Left ventricle myocardium inferior (tissue), 1 donor: ENCODE data around the gene HDAC7. TPM values are rescaled to one million over a fixed set of nuclear protein-coding genes. Genes with fewer than 3 reads are reported as not detected.
A peak's percentile ranks its signal among the peaks of the same experiment; 100 is the strongest.

Source experiments
- DNase-seq: peaks from one replicate; pipeline ENCODE4 v3.0.0-alpha.2; 2020
- H3K27ac ChIP-seq: fragments of 200-600 bp; replicated peaks from 2 replicates; pipeline ENCODE4 v1.8.0; 2021
- H3K27me3 ChIP-seq: fragments of 200-600 bp; 2 replicates; pipeline ENCODE4 v1.8.0; 2021; ENCODE audit warnings: low read depth
- H3K36me3 ChIP-seq: fragments of 200-600 bp; 2 replicates; pipeline ENCODE4 v1.8.0; 2021
- H3K4me1 ChIP-seq: fragments of 200-600 bp; 2 replicates; pipeline ENCODE4 v1.8.0; 2021
- H3K4me3 ChIP-seq: fragments of 200-600 bp; 2 replicates; pipeline ENCODE4 v1.8.0; 2021; ENCODE audit warnings: mild to moderate bottlenecking, moderate library complexity
- H3K9me3 ChIP-seq: fragments of 200-600 bp; replicated peaks from 2 replicates; pipeline ENCODE4 v1.8.0; 2021
- CTCF ChIP-seq: fragments of 200-600 bp; IDR thresholded peaks from 2 replicates; pipeline ENCODE4 v1.8.0; 2021; ENCODE audit warnings: antibody characterized with exemption, mild to moderate bottlenecking, borderline replicate concordance
- intact Hi-C: fragments of 100-400 bp; cut with micrococcal nuclease; formaldehyde crosslinking; loops from one replicate; pipeline ENCODE4 v1.11.0; 2022
- total RNA-seq: library from RNA; stranded (reverse); fragmentation: NEBNext Ultra II Directional; extraction: Animal tissue kit (Norgen Biotek cat#: 25700); gene quantifications from one replicate; pipeline ENCODE4 v1.2.1, GENCODE V29; 2021
- donor health status: DM: no; HTN: yes; CAD: no; lungs with severe emphysema.

Gene HDAC7
- total RNA-seq, 1 donor from 2014 or later, result 47.1 TPM

- no peaks in the 10 kb centered on the region for H3K27me3 ChIP-seq
- no peaks in the 10 kb centered on the region for H3K9me3 ChIP-seq
- H3K27ac ChIP-seq, result peak overlapping the region; percentile 99
- intact Hi-C loops, result no loop called here
- TF ChIP-seq CTCF, result no peak
- peak overlapping the region; percentile 45 for H3K4me3 ChIP-seq
- peaks cover 99% of the 10 kb centered on the region for H3K4me1 ChIP-seq
- no peaks in the 10 kb centered on the region for H3K36me3 ChIP-seq
- peak; percentile 50 for DNase-seq
These were observed 11.7 kb downstream of the HDAC7 start for GRCh38 chr12:47808050-47808449.

- no peak for TF ChIP-seq CTCF
- H3K27me3 ChIP-seq, result no peaks in the 10 kb centered on the region
- no peaks in the 10 kb centered on the region for H3K9me3 ChIP-seq
- no peaks in the 10 kb centered on the region for H3K36me3 ChIP-seq
- peaks cover 100% of the 10 kb centered on the region for H3K4me1 ChIP-seq
- H3K4me3 ChIP-seq, result peak overlapping the region; percentile 45
- peak; percentile 64 for DNase-seq
- peak overlapping the region; percentile 99 for H3K27ac ChIP-seq
- intact Hi-C loops, result no loop called here
These were observed 12.4 kb downstream of the HDAC7 start for GRCh38 chr12:47807338-47807737.

- intact Hi-C loops, result no loop called here
- DNase-seq, result no peak
- Histone ChIP-seq H3K9me3 (no peaks in the 10 kb centered on the region), H3K4me3 (peak overlapping the region; percentile 7), H3K27me3 (no peaks in the 10 kb centered on the region), H3K4me1 (peaks cover 100% of the 10 kb centered on the region), H3K27ac (peak overlapping the region; percentile 99), H3K36me3 (no peaks in the 10 kb centered on the region)
- no peak for TF ChIP-seq CTCF
These were observed 14.3 kb downstream of the HDAC7 start for GRCh38 chr12:47805417-47805816.

GRCh38 chr12:47804171-47804570 lies 15.5 kb downstream of the HDAC7 start:
- H3K27me3 ChIP-seq, result no peaks in the 10 kb centered on the region
- intact Hi-C loops, result loop anchor here (5.0 kb wide), 1 partner anchor 33 kb away; no protein-coding TSS in a partner anchor
- H3K4me1 ChIP-seq, result peaks cover 100% of the 10 kb centered on the region
- peak overlapping the region; percentile 5 for H3K4me3 ChIP-seq
- H3K36me3 ChIP-seq, result no peaks in the 10 kb centered on the region
- no peaks in the 10 kb centered on the region for H3K9me3 ChIP-seq
- no peak for TF ChIP-seq CTCF
- peak overlapping the region; percentile 99 for H3K27ac ChIP-seq
- DNase-seq, result peak; percentile 42

- peak overlapping the region; percentile 99 for H3K27ac ChIP-seq
- intact Hi-C loops, result loop anchor here (5.0 kb wide), 1 partner anchor 34 kb away; no protein-coding TSS in a partner anchor
- H3K27me3 ChIP-seq, result no peaks in the 10 kb centered on the region
- no peak for DNase-seq
- peaks cover 6% of the 10 kb centered on the region for H3K36me3 ChIP-seq
- peak overlapping the region; percentile 5 for H3K4me3 ChIP-seq
- TF ChIP-seq CTCF, result no peak
- H3K4me1 ChIP-seq, result peaks cover 100% of the 10 kb centered on the region
- no peaks in the 10 kb centered on the region for H3K9me3 ChIP-seq
These were observed 16.4 kb downstream of the HDAC7 start for GRCh38 chr12:47803191-47803875.
